Measurements from ENCODE around the gene SUGT1.
"Not testable (repeated sequence)": the region's sequence is repeated elsewhere in the genome, so short reads cannot be mapped to it uniquely, and the experiment has no call there.

Gene SUGT1

GRCh38 chr13:52696566-52696965 is 43.9 kb downstream of the SUGT1 start:
- no peak for DNase-seq (ENCODE audit: low read depth)
- no peak for TF ChIP-seq CTCF (IDR thresholded peaks at IDR 0.05; ENCODE audit: low read depth, low read length)
- TF ChIP-seq MYC (IDR thresholded peaks at IDR 0.05; ENCODE audit: low read depth, low read length): no peak
- TF ChIP-seq POLR2A (IDR thresholded peaks at IDR 0.05; ENCODE audit: extremely low read depth, insufficient read length): no peak
- TF ChIP-seq MAX (IDR thresholded peaks at IDR 0.05; ENCODE audit: low read depth, low read length): no peak
- no peak overlapping the region for H3K4me3 ChIP-seq (ENCODE audit: low read depth, low read length)

DNA sequence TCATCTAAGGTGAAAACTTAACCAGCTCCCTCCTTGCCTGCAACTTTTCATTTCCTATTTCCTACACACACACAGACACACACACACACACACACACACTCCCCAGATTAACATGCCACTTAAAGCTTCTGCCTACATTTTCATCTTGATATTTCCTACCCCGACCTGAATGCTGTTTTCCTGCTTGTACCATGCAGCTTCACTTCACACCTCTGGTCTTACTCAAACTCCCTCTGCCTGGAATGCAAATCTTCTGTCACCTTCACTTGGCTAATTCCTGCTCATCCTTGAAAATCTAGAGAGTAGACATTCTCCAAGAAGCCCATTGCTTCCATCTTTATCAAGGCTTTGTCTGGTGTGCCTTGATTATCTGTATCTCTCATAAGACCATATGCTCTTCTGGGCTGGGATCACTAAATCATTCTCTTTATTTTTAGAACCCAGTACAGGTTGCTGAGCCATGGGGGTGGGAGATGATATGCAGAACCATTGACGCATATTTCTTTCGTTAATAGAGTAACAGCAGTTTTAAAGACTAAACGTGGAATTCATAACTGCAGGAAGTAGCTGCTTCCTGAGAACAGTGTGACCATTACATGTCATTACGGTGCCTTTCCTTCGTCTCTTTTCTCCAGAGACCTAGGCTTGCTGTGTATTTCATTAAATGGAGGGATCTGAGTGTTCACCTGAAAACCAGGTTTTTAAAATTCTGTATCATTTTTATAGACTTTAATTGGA is 49.3 kb downstream of the SUGT1 start:
- no peak overlapping the region for H3K4me3 ChIP-seq (ENCODE audit: low read depth, low read length)
- DNase-seq (ENCODE audit: low read depth): no peak
- TF ChIP-seq MAX (IDR thresholded peaks at IDR 0.05; ENCODE audit: low read depth, low read length) (no peak), MYC (IDR thresholded peaks at IDR 0.05; ENCODE audit: low read depth, low read length) (no peak), CTCF (IDR thresholded peaks at IDR 0.05; ENCODE audit: low read depth, low read length) (no peak), POLR2A (IDR thresholded peaks at IDR 0.05; ENCODE audit: extremely low read depth, insufficient read length) (no peak)

- no peak for DNase-seq (ENCODE audit: low read depth)
- TF ChIP-seq MAX (IDR thresholded peaks at IDR 0.05; ENCODE audit: low read depth, low read length) (no peak), POLR2A (IDR thresholded peaks at IDR 0.05; ENCODE audit: extremely low read depth, insufficient read length) (no peak), CTCF (IDR thresholded peaks at IDR 0.05; ENCODE audit: low read depth, low read length) (no peak), MYC (IDR thresholded peaks at IDR 0.05; ENCODE audit: low read depth, low read length) (no peak)
- H3K4me3 ChIP-seq (ENCODE audit: low read depth, low read length): no peak overlapping the region
Observed at GRCh38 chr13:52703482-52703881, 50.8 kb downstream of the SUGT1 start.

GRCh38 chr13:52706081-52706480 is 53.4 kb downstream of the SUGT1 start:
- no peak overlapping the region for H3K4me3 ChIP-seq (ENCODE audit: low read depth, low read length)
- DNase-seq (ENCODE audit: low read depth): no peak
- no peak for TF ChIP-seq POLR2A (IDR thresholded peaks at IDR 0.05; ENCODE audit: extremely low read depth, insufficient read length)
- no peak for TF ChIP-seq CTCF (IDR thresholded peaks at IDR 0.05; ENCODE audit: low read depth, low read length)
- TF ChIP-seq MYC (IDR thresholded peaks at IDR 0.05; ENCODE audit: low read depth, low read length): no peak
- TF ChIP-seq MAX (IDR thresholded peaks at IDR 0.05; ENCODE audit: low read depth, low read length): no peak

DNA sequence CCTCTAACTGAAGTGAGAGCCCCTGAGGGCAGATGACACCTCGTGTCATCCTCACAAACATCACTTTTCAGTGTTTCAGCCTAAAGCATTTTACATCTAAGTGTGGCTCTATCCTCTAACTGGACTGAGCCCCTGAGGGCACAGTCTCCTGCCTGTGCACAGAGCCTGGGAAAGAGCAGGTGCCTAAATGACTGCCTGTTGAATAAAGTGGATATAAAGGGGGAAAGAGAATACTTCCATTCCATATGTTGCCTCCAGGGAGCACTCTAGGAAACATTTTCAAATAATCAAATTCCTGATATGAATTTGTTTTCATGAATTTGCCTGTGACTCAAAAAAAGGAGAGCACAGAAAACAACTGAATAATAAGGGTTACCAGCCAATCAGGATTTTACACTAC is 54.7 kb downstream of the SUGT1 start:
- no peak for DNase-seq (ENCODE audit: low read depth)
- TF ChIP-seq CTCF (IDR thresholded peaks at IDR 0.05; ENCODE audit: low read depth, low read length): no peak
- TF ChIP-seq MYC (IDR thresholded peaks at IDR 0.05; ENCODE audit: low read depth, low read length): no peak
- TF ChIP-seq POLR2A (IDR thresholded peaks at IDR 0.05; ENCODE audit: extremely low read depth, insufficient read length): no peak
- TF ChIP-seq MAX (IDR thresholded peaks at IDR 0.05; ENCODE audit: low read depth, low read length): no peak
- H3K4me3 ChIP-seq (ENCODE audit: low read depth, low read length): no peak overlapping the region

DNA sequence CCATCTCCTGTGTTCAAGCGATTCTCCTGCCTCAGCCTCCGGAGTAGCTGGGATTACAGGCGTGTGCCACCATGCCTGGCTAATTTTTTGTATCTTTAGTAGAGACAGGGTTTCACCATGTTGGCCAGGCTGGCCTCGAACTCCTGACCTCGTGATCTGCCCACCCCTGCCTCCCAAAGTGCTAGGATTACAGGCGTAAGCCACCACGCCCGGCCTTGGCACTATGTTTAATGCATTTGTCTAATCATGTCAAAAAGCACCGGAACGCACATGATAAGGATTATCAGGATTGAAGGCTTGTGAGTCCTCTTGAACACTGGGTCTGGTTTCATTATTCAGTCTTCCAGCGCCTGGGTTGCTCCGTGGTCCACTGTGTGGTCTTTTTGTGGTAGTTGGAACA is 55.6 kb downstream of the SUGT1 start:
- DNase-seq (ENCODE audit: low read depth); H3K4me3 ChIP-seq (ENCODE audit: low read depth, low read length): not testable (repeated sequence)

Data from NB4 (cell line).